ENCODE results near the gene ADARB2.

DNA sequence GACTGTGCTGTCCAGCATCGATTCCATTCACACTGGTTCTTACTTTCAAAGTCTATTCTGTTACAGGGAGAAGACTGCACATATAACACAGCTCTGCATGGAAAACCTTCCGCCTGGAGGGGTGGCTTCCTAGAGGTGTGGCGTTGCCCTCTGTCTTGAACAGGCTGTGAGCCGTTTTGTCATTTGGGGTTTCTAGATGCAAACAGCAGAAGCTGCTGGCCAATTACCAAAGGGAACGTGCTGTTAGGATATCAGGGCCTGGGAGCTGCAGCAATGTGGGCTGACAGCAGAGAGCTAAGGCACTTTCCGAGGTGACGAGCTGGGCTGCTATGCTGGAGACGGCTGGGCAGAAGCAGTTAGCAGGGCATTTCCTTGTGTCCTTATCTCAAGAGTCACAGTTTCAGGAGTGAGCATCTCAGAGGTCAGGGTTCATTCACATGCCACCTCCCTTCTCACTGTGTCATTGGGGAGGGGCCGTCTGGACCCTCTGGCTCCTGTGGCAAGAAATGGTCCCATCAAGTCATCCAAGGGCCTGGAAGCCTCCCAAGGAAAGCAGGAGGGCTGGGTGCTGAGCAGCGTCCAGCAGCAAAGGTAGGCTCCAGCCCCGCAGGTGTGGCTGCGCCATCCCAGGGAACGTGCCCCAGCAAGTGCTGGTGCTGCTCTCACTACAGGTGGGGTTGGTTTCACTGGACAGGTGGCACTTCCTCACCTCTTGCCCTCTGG, 574.7 kb downstream of the ADARB2 start:
- TF ChIP-seq, protein P1, sequence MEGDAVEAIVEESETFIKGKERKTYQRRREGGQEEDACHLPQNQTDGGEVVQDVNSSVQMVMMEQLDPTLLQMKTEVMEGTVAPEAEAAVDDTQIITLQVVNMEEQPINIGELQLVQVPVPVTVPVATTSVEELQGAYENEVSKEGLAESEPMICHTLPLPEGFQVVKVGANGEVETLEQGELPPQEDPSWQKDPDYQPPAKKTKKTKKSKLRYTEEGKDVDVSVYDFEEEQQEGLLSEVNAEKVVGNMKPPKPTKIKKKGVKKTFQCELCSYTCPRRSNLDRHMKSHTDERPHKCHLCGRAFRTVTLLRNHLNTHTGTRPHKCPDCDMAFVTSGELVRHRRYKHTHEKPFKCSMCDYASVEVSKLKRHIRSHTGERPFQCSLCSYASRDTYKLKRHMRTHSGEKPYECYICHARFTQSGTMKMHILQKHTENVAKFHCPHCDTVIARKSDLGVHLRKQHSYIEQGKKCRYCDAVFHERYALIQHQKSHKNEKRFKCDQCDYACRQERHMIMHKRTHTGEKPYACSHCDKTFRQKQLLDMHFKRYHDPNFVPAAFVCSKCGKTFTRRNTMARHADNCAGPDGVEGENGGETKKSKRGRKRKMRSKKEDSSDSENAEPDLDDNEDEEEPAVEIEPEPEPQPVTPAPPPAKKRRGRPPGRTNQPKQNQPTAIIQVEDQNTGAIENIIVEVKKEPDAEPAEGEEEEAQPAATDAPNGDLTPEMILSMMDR (IDR thresholded peaks at IDR 0.05), result no peak
- TF ChIP-seq EP300 (IDR thresholded peaks at IDR 0.05; ENCODE audit: borderline replicate concordance in 1 of 2, low read depth in 1 of 2, low read length in 1 of 2) (no peak), RFX5 (IDR thresholded peaks at IDR 0.05; ENCODE audit: low read length) (no peak), EZH2phosphoT487 (IDR thresholded peaks at IDR 0.05; ENCODE audit: borderline replicate concordance, low read depth) (no peak), NFIC (IDR thresholded peaks at IDR 0.05; ENCODE audit: borderline replicate concordance) (no peak), TCF12 (IDR thresholded peaks at IDR 0.05) (no peak), NRF1 (IDR thresholded peaks at IDR 0.05; ENCODE audit: low read depth, low read length) (no peak), SMC3 (IDR thresholded peaks at IDR 0.05; ENCODE audit: low read depth, low read length) (no peak), MXI1 (IDR thresholded peaks at IDR 0.05; ENCODE audit: low read depth, low read length) (no peak)
